H1 (cell line): ENCODE results near the gene TSEN2. TPM values are rescaled to one million over a fixed set of nuclear protein-coding genes. Genes with fewer than 3 reads are reported as not detected.

Source experiments
- CTCF ChIA-PET: fragments of 300-600 bp; sonication (Branson Sonifier 250); formaldehyde crosslinking; loops from one replicate; lab custom pipeline; 2021; ENCODE audit not compliant: partially characterized antibody; lab: Charles Lee
- POLR2A ChIA-PET: fragments of 300-600 bp; sonication (Branson Sonifier 250); formaldehyde crosslinking; loops from one replicate; lab custom pipeline; 2021; ENCODE audit warnings: inconsistent platforms; ENCODE audit not compliant: partially characterized antibody; lab: Charles Lee
- DNase-seq, 2 experiments: peaks; one replicate each; pipeline versions ENCODE4 v3.0.0 to v3.0.0-alpha.2; 2010 to 2022; ENCODE audit warnings: low spot score in 2 of 2, low read depth in 1 of 2, mixed read lengths in 1 of 2
- FAIRE-seq: peaks from 2 replicates; lab custom pipeline; 2011; peaks lifted over from hg19 to GRCh38; lab: Jason Lieb, UNC
- H2AFZ ChIP-seq: 2 replicates; pipeline ENCODE4 v1.8.1; 2012; ENCODE audit warnings: low read length, inconsistent platforms
- H2AK5ac ChIP-seq: 2 replicates; pipeline ENCODE4 v1.6.1; 2013; ENCODE audit warnings: low read depth, low read length
- H2BK120ac ChIP-seq: replicated peaks from 2 replicates; pipeline ENCODE3; 2013; ENCODE audit warnings: low read depth, low read length, inconsistent platforms
- H2BK12ac ChIP-seq: 2 replicates; pipeline ENCODE4 v1.6.1; 2013; ENCODE audit warnings: low read depth, low read length
- H2BK15ac ChIP-seq: 2 replicates; pipeline ENCODE4 v1.6.1; 2013; ENCODE audit warnings: low read length
- H2BK20ac ChIP-seq: 2 replicates; pipeline ENCODE4 v1.6.1; 2013; ENCODE audit warnings: low read length
- H2BK5ac ChIP-seq: 2 replicates; pipeline ENCODE4 v1.6.1; 2013; ENCODE audit warnings: low read depth, low read length
- H3K14ac ChIP-seq: 2 replicates; pipeline ENCODE4 v1.6.1; 2013; ENCODE audit warnings: inconsistent platforms; ENCODE audit not compliant: insufficient read length
- H3K18ac ChIP-seq: 2 replicates; pipeline ENCODE4 v1.6.1; 2013; ENCODE audit warnings: low read length; ENCODE audit errors: extremely low read depth
- H3K23ac ChIP-seq: 2 replicates; pipeline ENCODE4 v1.6.1; 2013; ENCODE audit warnings: inconsistent platforms; ENCODE audit not compliant: insufficient read length
- H3K23me2 ChIP-seq: 2 replicates; pipeline ENCODE4 v1.6.1; 2013; ENCODE audit warnings: low read depth, low read length
- H3K27ac ChIP-seq: 2 replicates; pipeline ENCODE4 v1.6.1; 2011; ENCODE audit warnings: low read depth, low read length, inconsistent platforms
- H3K27me3 ChIP-seq, 4 experiments: replicated peaks in 1 of 4; 1 replicate in 1 of 4; 2 replicates in 3 of 4; pipeline versions ENCODE4 v1.6.1 to v1.8.1; 2011 to 2013; ENCODE audit warnings: low read length in 3 of 4, mild to moderate bottlenecking in 3 of 4, inconsistent platforms in 2 of 4, mixed read lengths in 2 of 4, moderate library complexity in 1 of 4; ENCODE audit not compliant: control insufficient read depth in 3 of 4, insufficient read depth in 3 of 4; ENCODE audit errors: extremely low read depth in 1 of 4
- H3K36me3 ChIP-seq, 4 experiments: 2 replicates each; pipeline versions ENCODE4 v1.6.1 to v1.8.1; 2011 to 2013; ENCODE audit warnings: mild to moderate bottlenecking in 4 of 4, low read length in 3 of 4, moderate library complexity in 2 of 4, control low read depth in 1 of 4, inconsistent platforms in 1 of 4; ENCODE audit not compliant: insufficient read depth in 4 of 4, control insufficient read depth in 2 of 4
- H3K4ac ChIP-seq: replicated peaks from 2 replicates; pipeline ENCODE3; 2013; ENCODE audit warnings: low read length, low read depth, mixed read lengths, inconsistent platforms; ENCODE audit not compliant: insufficient read length
- H3K4me1 ChIP-seq, 4 experiments: replicated peaks in 1 of 4; 1 replicate in 1 of 4; 2 replicates in 3 of 4; pipeline versions ENCODE4 v1.6.1 to v1.8.1; 2011 to 2013; ENCODE audit warnings: low read length in 3 of 4, inconsistent platforms in 2 of 4, mixed read lengths in 1 of 4; ENCODE audit not compliant: insufficient read depth in 4 of 4, control insufficient read depth in 3 of 4
- H3K4me2 ChIP-seq, 2 experiments: 2 replicates each; pipeline versions ENCODE4 v1.6.1 to v1.8.1; 2011 to 2013; ENCODE audit warnings: low read depth in 2 of 2, low read length in 2 of 2, control low read depth in 1 of 2, inconsistent platforms in 1 of 2, mild to moderate bottlenecking in 1 of 2; ENCODE audit not compliant: insufficient read depth in 1 of 2
- H3K4me3 ChIP-seq, 4 experiments: fragments of 200-600, 300-600 bp in 1 of 4; sonication (generic), shearing (Covaris generic), sonication (Bioruptor Twin) in 1 of 4; 2 replicates each; pipeline versions ENCODE4 v1.5.1 to v1.8.1; 2011 to 2016; ENCODE audit warnings: low read length in 4 of 4, low read depth in 3 of 4, control low read depth in 2 of 4, inconsistent platforms in 2 of 4, mild to moderate bottlenecking in 2 of 4, mixed read lengths in 1 of 4, moderate library complexity in 1 of 4; ENCODE audit not compliant: insufficient read depth in 2 of 4; ENCODE audit errors: extremely low read depth in 1 of 4
- H3K56ac ChIP-seq: replicated peaks from 2 replicates; pipeline ENCODE3; 2013; ENCODE audit warnings: low read depth, mild to moderate bottlenecking, mixed read lengths, low read length, inconsistent platforms; ENCODE audit not compliant: insufficient read length
- H3K79me1 ChIP-seq: 2 replicates; pipeline ENCODE4 v1.6.1; 2013; ENCODE audit warnings: low read depth, low read length, control low read depth
- H3K79me2 ChIP-seq, 2 experiments: 2 replicates each; pipeline versions ENCODE4 v1.6.1 to v1.8.1; 2012 to 2013; ENCODE audit warnings: low read length in 2 of 2, mild to moderate bottlenecking in 2 of 2, inconsistent platforms in 1 of 2; ENCODE audit not compliant: insufficient read depth in 2 of 2, control insufficient read depth in 1 of 2
- H3K9ac ChIP-seq, 4 experiments: replicated peaks in 1 of 4; 1 replicate in 1 of 4; 2 replicates in 3 of 4; pipeline versions ENCODE4 v1.6.1 to v1.8.1; 2011 to 2013; ENCODE audit warnings: low read depth in 3 of 4, low read length in 3 of 4, control low read depth in 2 of 4, mild to moderate bottlenecking in 2 of 4, moderate library complexity in 2 of 4, inconsistent platforms in 1 of 4; ENCODE audit errors: extremely low read depth in 1 of 4
- H3K9me3 ChIP-seq, 2 experiments: 2 replicates each; pipeline versions ENCODE4 v1.6.1 to v1.8.1; 2012 to 2013; ENCODE audit warnings: mild to moderate bottlenecking in 2 of 2, moderate library complexity in 2 of 2, control low read depth in 1 of 2, inconsistent platforms in 1 of 2, low read depth in 1 of 2, low read length in 1 of 2, mixed read lengths in 1 of 2; ENCODE audit not compliant: insufficient read depth in 2 of 2
- H4K20me1 ChIP-seq, 2 experiments: replicated peaks in 1 of 2; 2 replicates each; pipeline versions ENCODE3 to v1.8.1; 2011 to 2013; ENCODE audit warnings: inconsistent platforms in 2 of 2, low read length in 2 of 2, mild to moderate bottlenecking in 1 of 2; ENCODE audit not compliant: insufficient read depth in 2 of 2, control insufficient read depth in 1 of 2
- H4K5ac ChIP-seq: 2 replicates; pipeline ENCODE4 v1.6.1; 2013; ENCODE audit warnings: low read length, low read depth, mixed read lengths, inconsistent platforms; ENCODE audit not compliant: insufficient read length
- H4K8ac ChIP-seq: 2 replicates; pipeline ENCODE4 v1.8.0; 2013; ENCODE audit warnings: mild to moderate bottlenecking, moderate library complexity, low read length, inconsistent platforms; ENCODE audit not compliant: insufficient read depth; ENCODE audit errors: extremely low read depth
- H4K91ac ChIP-seq: replicated peaks from 2 replicates; pipeline ENCODE3; 2013; ENCODE audit warnings: low read length, mixed read lengths, inconsistent platforms; ENCODE audit not compliant: insufficient read length
- POLR2AphosphoS5 ChIP-seq: IDR thresholded peaks from 2 replicates; pipeline ENCODE4 v1.6.1; 2011; ENCODE audit warnings: low read depth, low read length
- RAD21 ChIP-seq, 2 experiments: IDR thresholded peaks in 1 of 2; conservative IDR thresholded peaks in 1 of 2; 2 replicates each; pipeline ENCODE4 v1.6.1; 2011; ENCODE audit warnings: low read depth in 2 of 2, low read length in 2 of 2, improper control_type of control experiment in 1 of 2, inconsistent platforms in 1 of 2, mild to moderate bottlenecking in 1 of 2, moderate library complexity in 1 of 2
- TCF12 ChIP-seq: IDR thresholded peaks from 2 replicates; pipeline ENCODE4 v1.6.1; 2011; ENCODE audit warnings: low read depth, mild to moderate bottlenecking, low read length
- WGBS, 2 experiments: shearing (Covaris generic) in 1 of 2; methylation state at CpG; one replicate each; pipeline versions ENCODE4 v1.1.6 to v1.1.7; 2013 to 2015; ENCODE audit warnings: low lambda C conversion rate in 2 of 2, mixed read lengths in 2 of 2, inconsistent platforms in 1 of 2, low coverage in 1 of 2, missing lambda C conversion rate in 1 of 2; ENCODE audit not compliant: insufficient replicate concordance in 2 of 2, insufficient coverage in 1 of 2, insufficient read length in 1 of 2; ENCODE audit errors: extremely low coverage in 1 of 2, missing lambda C conversion rate in 1 of 2; 5-methylcytosine and 5-hydroxymethylcytosine counted together
- polyA plus RNA-seq, 7 experiments: library from polyadenylated mRNA; depleted of rRNA in 3 of 7; stranded (reverse) in 5 of 7; unstranded in 2 of 7; fragments of >200 nt in 5 of 7; fragments of 200-250 nt in 2 of 7; gene quantifications; 1 replicate in 5 of 7; 2 replicates in 1 of 7; 4 replicates in 1 of 7; pipeline versions ENCODE4 v1.2.1 to v1.2.3, GENCODE V29; 2011 to 2013; ENCODE audit warnings: missing spikeins in 2 of 7, mixed read lengths in 2 of 7
- total RNA-seq: library from RNA; stranded (reverse); fragmentation: NEBNext Ultra II Directional; extraction: Animal tissue kit (Norgen Biotek cat#: 25700); gene quantifications from 2 replicates; pipeline ENCODE4 v1.2.1, GENCODE V29; 2021

TSEN2 gene
- total and polyA plus RNA-seq, 2 of the 8 experiments (the other 6 are each of a cell fraction or from before 2014, with no cell fraction given) = 16.1 to 22.4 TPM

DNA sequence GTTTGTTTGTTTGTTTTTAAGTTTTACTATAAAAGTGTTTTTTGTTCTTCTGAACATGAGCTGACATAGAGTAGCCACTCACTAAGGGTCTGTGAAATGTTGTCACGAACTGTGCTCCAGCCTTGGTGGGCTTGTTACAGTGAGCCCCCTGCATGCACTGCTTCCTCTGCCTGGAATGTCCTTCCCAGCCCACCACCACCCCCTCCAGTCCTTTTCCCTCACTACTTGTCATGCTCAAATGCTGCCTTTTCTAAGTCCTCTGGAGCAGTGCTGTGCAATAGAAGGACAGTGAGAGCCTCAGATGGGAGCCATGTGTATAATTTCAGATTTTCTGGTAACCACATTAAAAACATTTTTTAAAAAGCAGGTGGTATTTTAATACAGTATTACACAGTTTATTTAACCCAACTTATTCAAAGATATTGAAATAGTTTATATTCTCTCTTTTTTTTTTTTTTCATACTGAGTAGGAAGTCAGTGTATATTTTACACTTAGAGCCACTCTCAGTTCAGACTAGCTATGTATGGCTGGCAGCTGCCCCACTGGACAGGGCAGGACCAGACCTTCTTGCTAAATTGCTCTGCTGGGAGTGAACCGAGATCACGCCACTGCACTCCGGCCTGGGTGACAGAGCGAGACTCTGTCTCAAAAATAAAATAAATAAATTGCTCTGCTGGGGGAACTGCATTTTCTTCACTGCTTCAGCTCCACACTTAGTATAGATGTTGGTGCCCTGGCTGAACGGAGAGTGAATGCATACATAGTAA, 34.2 kb downstream of the TSEN2 start:
- no peaks in the 10 kb centered on the region for H3K23me2 ChIP-seq
- no peak overlapping the region for H3K23ac ChIP-seq
- POLR2A ChIA-PET = interaction anchor here (0.7 to 1.0 kb wide), 2 partner anchors 10 to 36 kb away, joined by 3 to 5 read pairs; no protein-coding TSS in a partner anchor
- no peak overlapping the region for H3K9ac ChIP-seq
- H3K18ac ChIP-seq = no peak overlapping the region
- H3K9me3 ChIP-seq = no peaks in the 10 kb centered on the region
- CTCF ChIA-PET = interaction anchor here (0.9 to 1.2 kb wide), 2 partner anchors 10 to 401 kb away, joined by 3 read pairs; no protein-coding TSS in a partner anchor
- DNase-seq (no peak), FAIRE-seq (no peak)
- H3K36me3 ChIP-seq = peaks cover 2 to 23% (median 9%) of the 10 kb centered on the region in 4 experiments; a peak in 6 of 8 replicates
- H3K79me1 ChIP-seq = peaks cover 2% of the 10 kb centered on the region; the same call in 1 of the 2 replicates
- H3K79me2 ChIP-seq = no peaks in the 10 kb centered on the region
- no peak overlapping the region for H2BK15ac ChIP-seq
- no peak overlapping the region for H2BK12ac ChIP-seq
- H3K27ac ChIP-seq = no peak overlapping the region
- no peaks in the 10 kb centered on the region for H3K27me3 ChIP-seq
- H4K20me1 ChIP-seq = no peaks in the 10 kb centered on the region
- no peak overlapping the region for H3K4me3 ChIP-seq
- H3K56ac ChIP-seq = no peak overlapping the region
- TF ChIP-seq POLR2AphosphoS5 (no peak), RAD21 (IDR thresholded peaks at IDR 0.05 in 1 of 2, conservative IDR thresholded peaks at IDR 0.05 in 1 of 2; ENCODE audit: low read depth in 2 of 2, low read length in 2 of 2) (no peak), TCF12 (no peak)
- no peak overlapping the region for H4K91ac ChIP-seq
- H3K14ac ChIP-seq = no peak overlapping the region
- no peak overlapping the region for H3K4ac ChIP-seq
- no peak overlapping the region for H3K4me2 ChIP-seq
- no peak overlapping the region for H2AK5ac ChIP-seq
- WGBS, 2 experiments = 95% methylated on average over 6 of the region's 6 CpGs; no CpG with 5 or more reads in 1 of the 2 experiments
- no peak overlapping the region for H4K8ac ChIP-seq
- no peak overlapping the region for H2BK20ac ChIP-seq
- H4K5ac ChIP-seq = no peak overlapping the region
- H2BK120ac ChIP-seq = no peak overlapping the region
- no peaks in the 10 kb centered on the region for H3K4me1 ChIP-seq
- H2AFZ ChIP-seq = no peak overlapping the region
- H2BK5ac ChIP-seq = no peak overlapping the region
